GM20431 (cell line): Measurements from ENCODE around the gene CPSF4L.

Experiments used
- in situ Hi-C: fragments of 300-500 bp; cut with MseI, MboI; formaldehyde crosslinking; loops from one replicate; pipeline ENCODE4 v1.15.0; 2020; ENCODE audit warnings: low sequenced_read_pairs; ENCODE audit not compliant: unreplicated experiment

The CPSF4L gene

DNA sequence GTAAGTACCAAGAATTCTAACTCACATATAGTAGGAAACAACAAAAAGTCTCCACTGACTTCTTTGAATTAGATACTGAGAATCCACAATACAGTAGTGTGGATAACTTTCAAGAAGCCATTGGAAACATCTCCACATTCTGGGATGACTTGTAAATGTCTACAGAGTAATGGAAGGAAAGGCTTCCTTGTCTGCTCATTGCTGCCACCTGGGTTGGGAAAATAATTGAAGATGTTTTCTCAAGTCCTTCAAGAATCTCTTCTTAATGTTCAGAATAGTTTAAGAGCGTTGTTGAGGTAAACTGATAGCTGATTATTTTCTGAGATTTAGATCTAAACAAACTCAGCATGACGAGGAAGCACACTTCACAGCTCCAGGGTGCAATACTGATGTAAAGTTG is 14.0 kb downstream of the CPSF4L start:
- in situ Hi-C loops, result no loop called here

DNA sequence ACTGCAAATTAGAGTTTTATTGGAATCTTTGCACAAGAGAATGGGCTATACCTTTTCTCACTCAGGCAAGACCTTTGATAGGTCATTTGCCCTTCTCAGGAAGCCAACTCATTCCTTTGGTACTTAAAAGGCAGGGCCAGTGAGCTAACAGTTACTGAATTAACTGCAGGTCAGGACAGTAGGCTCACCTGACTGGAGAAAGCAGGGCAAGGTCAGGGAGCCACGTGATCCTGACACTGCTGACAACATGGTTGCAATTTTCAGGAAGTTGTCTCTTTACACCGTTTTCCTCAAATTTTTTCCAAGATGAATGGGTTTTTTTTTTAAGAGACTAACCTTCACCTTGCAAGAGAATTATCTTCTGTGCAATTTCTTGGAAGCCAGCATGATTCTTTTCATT is 21.1 kb downstream of the CPSF4L start:
- in situ Hi-C loops, result no loop called here

DNA sequence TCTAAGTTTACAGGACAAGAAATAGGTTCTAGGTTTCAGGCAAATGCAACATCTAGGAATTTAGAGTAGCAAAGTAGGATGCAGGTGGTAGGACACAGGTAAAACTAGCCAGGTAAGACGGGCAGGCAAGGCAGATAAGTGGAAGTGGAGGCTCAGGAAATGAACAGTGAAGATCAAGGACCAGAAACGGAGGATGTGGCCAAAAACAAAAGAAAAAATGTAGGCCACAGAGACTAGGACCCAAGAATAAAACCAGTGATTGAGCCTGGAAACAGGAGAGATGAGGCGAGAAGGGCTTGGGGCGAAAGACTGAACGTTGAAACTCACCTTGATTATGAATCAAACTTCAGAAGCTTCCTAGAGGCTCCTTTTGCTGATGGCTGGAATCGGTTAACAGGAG is 24.0 kb downstream of the CPSF4L start:
- in situ Hi-C loops, result no loop called here

DNA sequence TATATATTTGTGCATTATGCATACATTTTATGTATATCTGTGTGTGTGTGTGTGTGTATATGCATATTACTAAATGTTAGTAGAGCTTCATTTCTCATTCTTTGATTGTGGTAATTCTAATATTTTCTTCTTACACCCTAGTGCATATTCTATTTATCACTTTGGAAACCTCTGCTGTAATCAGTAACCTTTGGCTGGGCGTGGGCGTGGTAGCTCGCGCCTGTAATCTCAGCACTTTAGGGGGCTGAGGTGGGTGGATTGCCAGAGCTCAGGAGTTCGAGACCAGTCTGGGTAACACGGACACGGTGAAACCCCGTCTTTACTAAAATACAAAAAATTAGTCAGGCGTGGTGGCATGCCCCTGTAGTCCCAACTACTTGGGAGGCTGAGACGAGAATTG is 26.9 kb downstream of the CPSF4L start:
- in situ Hi-C loops, result no loop called here

DNA sequence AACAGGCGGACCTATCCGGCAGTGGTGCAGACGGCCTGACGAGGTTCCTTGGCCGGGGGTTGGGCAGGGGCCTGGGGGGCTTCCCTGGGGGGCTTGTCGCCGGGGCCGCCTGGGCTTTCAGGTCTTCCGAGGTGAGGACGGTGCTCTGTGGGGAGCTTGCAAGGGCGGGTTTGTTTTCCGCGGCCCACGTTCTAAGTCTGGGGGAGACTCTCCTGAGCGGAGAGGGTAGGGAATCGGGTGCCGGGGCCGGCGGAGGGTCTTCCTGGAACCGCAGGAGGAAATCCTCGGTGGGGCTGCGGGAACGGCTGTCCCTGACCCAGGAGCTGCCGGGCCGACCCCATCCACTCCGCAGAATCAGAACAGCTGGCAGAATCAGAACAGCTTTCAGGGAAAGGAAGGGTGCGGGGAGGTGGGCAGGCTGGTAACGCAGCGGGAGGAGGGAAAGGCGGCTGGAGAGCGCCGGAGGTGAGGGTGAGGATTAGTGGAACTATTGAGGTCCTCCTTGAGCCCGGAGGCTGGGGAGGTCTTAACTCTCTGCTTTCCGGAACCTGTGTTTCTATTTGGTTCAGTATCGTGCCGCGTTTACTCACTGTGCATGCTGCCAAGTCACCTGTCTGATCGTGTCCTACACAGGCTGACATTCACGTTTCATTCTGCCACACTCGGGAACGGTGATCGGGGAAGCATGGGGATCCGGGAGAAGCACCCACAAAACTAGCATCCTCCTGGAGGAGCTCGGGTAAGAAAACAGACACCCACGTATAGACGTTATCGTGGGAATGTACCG is 28.9 kb downstream of the CPSF4L start:
- in situ Hi-C loops, result no loop called here

DNA sequence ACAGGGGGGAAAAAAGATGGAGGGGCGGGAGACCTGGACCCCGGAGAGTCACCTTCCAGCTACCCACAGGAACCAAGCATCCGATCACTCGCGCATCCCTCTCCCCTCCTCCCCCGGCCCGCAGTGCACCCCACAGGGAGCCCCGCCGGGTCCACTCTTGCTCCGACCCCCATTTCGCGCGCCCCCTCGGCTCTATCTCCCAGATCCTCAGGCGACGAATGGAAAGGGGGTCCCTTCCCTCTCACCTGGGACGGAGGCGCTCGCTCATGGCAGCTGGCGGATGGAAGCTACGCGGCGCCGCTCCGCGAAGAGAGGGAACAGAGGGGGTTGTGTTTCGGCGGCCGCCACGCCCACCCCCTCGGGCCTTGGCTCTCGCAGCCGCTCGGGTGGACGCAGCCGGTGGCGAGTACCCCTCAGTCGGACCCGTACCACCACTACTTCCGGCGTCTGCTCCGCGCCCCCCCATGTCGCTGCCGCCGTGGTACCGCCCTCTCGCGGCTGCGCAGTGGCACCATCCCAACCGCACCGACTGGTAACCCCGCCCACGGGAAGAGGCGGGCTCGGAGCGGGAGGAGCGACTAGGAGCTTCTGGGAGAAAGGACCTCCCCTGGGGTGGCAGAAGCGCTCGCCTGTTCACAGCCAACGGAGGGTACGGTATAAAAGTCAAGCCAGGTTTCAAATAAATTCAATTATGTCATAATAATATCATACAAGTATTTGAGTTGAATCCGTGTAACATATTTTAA is 29.7 kb downstream of the CPSF4L start:
- in situ Hi-C loops, result no loop called here

DNA sequence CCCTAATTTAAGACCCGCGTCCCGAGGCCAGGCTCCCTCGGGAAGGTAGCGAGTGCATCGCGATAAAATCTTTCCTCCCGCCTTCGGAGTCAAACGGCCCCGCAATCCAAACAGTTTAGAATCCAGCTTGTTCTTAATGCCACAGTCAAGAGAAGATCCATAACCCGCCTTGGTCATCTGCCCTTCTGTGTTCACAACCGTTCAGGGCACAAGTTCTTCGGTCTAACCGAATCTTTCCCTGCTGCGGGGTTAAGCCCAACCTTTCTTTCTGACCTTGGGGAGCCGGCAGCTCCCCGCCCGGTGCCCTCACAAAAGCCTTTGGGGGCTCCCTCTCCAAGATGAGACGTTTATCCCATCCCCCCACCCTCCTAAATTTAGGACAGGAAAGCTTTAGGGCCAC is 30.3 kb downstream of the CPSF4L start:
- in situ Hi-C loops, result no loop called here

DNA sequence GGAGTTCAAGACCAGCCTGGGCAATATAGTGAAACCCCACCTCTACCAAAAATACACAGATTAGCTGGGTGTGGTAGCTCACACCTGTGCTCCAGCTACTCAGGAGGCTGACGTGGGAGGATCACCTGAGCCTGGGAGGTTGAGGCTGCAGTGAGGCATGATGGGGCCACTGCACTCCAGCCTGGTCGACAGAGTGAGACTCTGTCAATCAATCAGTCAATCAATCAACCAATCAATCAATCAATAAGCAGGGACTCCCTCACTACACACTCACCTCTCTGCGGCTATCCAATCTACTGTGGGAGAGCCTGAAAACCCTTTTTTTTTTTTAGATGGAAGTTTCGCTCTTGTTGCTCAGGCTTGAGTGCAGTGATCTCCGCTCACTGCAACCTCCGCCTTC is 31.6 kb downstream of the CPSF4L start:
- in situ Hi-C loops, result no loop called here

DNA sequence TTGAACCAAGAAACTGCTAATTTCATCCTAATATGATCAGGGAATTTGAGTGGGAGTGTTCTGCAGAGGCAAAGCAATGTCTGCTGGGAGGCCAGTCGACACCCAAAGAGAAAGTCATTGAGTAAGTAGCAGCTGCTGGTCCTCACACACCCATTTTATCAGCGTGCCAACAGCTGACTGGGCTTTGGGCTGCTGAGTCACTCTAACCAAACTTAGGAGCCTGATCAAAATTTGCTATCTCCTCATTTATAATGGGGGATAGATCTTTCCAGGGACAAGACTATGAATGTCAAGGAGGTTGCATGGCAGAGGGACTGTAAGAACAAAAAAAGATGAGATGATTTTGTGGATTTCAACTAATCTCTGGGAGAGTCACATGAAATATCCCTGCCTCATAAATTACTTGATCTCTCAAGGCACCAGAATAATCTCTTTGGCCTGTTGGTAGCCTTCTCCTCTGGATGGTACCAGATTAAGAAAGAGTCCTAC is 32.9 kb downstream of the CPSF4L start:
- in situ Hi-C loops, result no loop called here

DNA sequence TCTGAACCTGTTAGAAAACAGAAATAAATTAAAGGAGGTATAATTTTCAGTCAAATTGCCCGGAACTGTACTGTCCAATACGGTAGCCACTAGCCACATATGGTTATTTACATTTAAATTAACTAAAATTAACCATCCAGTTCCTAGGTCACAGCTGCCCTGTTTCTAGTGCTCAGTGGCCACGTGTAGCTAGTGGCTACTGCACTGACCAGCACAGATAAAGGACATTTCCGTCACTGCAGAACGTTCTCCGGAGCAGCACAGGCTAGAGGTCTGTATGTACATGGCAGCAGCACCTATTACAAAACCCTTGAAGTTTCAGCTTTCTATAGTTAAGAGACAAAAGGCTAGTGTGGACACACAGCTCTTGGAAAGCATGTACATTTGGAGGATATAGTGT is 33.7 kb downstream of the CPSF4L start:
- in situ Hi-C loops, result no loop called here

DNA sequence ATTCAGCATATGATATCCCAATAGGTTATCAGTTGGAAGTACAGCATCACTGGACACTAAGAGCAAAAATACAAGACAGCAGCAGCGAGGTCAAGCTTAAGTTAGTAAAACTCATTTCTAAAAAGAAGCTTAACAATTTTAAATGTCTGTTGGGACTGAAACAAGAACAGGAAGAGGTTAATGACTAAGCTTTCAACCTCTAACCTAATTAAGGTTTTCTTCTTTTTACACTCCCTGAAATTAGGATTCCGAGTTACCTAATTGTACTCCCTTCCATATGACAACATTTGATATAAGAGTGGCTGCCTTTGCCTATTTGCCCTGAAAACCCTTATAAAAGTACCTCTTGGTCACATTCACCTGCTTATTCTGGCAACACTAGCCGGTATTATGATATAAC is 34.3 kb downstream of the CPSF4L start:
- in situ Hi-C loops, result no loop called here

DNA sequence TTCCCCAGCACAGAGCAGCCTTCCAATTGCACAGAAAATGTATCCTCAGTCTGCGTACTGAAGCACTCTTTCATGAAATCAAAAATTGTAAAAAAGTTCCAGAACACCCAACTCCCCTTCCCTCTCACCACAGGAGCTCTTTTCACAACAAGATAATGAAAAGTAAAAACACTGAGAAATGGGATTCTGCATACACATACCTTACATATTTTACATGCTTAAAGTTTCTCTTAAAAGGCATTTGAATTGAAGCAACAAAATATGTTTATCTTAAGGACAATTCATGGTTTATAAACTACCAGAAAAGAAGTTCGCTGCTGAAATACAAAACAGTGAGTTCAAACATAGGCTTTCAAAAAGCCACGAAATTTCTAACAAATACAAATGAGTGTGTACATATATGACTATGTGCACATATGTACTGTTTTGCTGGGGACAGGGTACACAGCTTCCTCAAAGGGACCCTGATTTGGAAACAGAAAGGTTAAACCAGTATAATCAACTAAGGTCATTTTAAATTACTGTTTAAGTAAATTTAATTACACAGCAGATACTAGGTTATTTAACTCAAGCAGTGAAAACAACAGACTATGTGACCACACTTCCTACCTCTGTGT is 35.0 kb downstream of the CPSF4L start:
- in situ Hi-C loops, result no loop called here

DNA sequence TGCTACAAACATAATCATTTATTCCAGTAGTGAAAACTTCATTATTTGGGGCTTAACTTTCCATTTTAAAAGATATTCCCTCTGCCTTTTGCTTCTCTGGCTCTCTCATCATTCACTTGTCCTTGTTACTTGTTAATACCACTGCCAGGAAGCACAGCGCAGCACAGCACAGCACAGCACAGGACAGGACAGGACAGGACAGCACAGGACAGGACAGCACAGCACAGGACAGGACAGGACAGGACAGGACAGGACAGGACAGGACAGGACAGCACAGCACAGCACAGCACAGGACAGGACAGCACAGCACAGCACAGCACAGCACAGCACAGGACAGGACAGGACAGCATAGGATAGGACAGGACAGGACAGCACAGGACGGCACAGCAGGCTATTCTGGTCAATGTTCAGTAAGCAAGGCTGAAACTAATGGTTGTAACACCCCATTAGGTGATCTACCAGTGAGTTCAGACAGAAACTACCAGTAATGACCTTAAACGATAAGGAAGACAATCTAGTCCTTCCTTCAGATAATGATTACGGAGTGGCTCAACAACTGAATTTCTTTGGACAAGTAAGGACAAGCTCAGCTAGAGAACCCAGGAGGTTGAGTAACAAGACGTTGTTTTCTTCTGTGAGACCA is 36.9 kb downstream of the CPSF4L start:
- in situ Hi-C loops, result no loop called here

DNA sequence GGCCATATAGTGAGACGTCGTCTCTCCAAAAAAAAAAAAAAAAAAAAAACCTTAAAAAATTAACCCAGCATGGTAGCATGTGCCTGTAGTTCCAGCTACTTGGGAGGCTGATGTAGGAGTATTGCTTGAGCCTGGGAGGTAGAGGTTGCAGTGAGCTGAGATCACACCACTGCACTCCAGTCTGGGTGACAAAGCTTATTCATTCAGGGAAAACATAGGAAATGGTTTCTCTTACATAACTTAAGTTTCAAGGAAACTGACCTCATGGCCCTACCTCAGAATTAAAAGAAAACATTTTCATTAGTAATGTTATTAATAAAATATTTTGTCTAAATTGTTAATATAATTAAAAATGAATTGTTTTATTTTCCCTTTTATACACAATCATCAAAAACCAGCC is 37.4 kb downstream of the CPSF4L start:
- in situ Hi-C loops, result no loop called here

DNA sequence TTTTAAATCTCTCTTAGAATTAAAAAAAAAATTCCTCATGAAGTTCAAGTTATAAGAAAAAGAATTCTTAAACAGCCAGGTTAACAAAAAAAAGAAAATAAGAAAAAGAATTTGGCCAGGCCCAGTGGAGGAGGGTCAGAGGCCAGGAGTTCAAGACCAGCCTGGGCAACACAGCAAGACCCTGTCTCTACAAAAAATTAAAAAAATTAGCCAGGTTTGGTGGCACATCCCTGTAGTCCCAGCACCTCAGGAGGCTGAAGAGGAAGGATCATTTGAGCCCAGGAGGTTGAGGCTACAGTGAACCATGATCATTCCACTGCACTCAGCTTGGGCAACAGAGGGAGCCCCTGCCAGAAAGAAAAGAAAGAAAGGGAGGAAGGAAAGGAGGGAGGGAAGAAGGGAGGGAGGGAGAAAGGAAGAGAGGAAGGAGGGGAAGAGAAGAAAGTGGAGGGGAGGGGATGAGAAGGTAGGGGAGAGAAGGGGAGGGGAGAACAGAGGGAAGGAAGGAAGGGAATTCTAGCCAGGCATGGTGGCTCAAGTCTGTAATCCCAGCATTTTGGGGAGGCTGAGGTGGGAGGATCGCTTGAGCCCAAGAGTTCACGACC is 38.0 kb downstream of the CPSF4L start:
- in situ Hi-C loops, result no loop called here

DNA sequence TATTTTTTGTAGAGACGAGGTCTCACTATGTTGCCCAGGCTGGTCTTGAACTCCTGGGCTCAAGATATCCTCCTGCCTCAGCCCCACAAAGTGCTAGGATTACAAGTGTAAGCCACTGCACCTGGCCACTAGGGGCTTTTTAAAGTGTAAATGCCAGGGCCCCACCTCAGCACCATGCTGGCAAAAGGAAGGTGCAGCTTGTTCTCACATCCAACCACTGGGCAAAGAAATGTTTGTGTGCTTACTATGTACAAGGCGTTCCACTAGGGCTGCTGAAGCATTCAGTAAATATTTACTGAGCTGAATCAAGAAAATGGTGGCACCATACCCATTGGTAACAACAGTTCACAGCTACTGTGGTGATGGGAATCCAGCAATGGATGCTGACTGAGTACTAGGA is 46.2 kb downstream of the CPSF4L start:
- in situ Hi-C loops, result no loop called here

DNA sequence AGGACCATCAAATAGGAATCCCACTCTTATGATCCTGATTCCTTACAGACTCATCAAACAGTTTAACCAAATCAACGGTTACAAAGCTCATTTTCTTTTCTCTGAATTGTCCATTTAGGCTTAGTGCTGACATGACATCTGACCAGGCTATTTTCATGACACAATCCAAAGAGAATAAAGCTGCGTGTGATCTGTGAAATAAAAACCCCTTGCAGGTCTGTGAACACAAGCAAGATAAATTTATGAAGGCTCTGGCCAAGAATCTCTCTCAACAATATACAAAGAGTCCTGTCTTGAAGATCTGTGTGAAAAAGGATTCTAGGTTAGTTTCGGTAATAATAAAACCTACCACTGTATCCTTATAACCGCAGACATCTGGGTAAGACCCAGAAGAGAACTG is 46.8 kb downstream of the CPSF4L start:
- in situ Hi-C loops, result no loop called here

DNA sequence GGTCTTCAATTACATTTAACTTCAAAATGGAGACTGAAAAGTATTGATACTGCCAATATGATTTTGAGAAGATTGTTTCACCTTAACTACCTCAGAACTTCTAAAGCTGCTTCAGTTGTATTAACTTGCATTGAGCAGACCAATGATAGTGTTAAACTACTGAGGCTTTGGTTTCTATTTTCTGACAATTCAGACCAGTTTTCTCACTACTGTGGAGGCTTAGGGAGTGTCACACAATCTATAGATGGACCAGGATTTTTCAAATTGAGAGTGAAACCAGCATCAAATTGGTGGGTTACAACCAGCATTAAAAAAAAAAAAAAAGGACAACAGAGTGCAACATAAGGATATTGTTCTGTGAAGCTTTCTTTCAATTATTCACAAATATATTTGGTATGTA is 47.7 kb downstream of the CPSF4L start:
- in situ Hi-C loops, result no loop called here

DNA sequence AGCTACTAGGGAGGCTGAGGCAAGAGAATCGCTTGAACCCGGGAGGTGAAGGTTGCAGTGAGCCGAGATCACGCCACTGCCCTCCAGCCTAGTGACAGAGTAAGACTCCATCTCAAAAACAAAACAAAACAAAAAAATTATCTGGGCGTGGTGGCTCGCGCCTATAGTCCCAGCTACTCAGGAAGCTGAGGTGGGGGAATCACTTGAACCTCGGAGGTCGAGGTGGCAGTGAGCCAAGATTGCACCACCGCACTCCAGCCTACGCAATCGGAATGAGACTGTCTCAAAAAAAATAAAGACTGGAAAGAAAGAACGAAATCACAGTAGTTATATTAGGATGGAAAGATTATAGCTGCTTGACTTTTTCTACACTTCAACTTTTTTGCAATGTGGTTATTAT is 49.9 kb downstream of the CPSF4L start:
- in situ Hi-C loops, result no loop called here

DNA sequence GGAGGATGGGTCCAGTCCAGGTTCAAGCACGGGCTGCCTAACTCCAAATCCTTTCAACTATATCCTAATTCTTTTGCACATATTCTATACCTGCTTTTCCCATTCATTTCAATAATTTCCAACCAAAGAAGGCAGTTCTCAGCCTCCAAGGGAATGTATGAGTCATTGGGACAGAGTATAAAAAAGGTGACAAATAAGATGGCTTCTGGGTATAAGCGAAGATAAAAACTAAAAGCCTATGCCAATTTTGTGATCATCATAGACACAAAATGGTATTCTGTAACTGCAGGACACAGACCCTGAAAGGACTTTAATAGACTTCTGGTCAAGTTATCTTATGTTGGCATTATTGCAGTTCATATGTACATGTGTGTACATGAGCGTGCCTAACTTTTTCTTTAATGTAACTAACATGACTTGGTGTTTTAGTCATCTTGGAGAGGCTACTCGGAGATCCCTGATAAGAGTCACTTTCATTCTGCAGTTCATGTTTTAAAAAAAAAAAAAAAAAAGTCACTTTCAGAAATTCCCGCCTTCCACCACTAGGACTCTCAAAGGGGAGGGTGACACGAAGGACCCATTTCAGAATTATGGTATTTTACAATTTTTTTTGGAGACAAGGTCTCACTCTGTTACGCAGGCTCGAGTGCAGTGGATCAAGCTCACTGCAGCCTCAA is 51.5 kb downstream of the CPSF4L start:
- in situ Hi-C loops, result no loop called here
